H7 (cell line): Measurements from ENCODE around the gene ADAT2. TPM values are rescaled to one million over a fixed set of nuclear protein-coding genes. Genes with fewer than 3 reads are reported as not detected.
A peak's percentile ranks its signal among the peaks of the same experiment; 100 is the strongest.

ENCODE experiments used
- DNase-seq: peaks from one replicate; pipeline ENCODE4 v3.0.0; 2012
- H3K27me3 ChIP-seq: 2 replicates; pipeline ENCODE4 v1.6.0; 2011; ENCODE audit warnings: mild to moderate bottlenecking, low read length; ENCODE audit not compliant: control insufficient read depth, insufficient read depth
- H3K36me3 ChIP-seq: replicated peaks from 2 replicates; pipeline ENCODE4 v1.5.1; 2011; ENCODE audit warnings: low read length; ENCODE audit not compliant: control insufficient read depth, insufficient read depth
- H3K4me3 ChIP-seq: 2 replicates; pipeline ENCODE4 v1.5.1; 2011; ENCODE audit warnings: low read depth, mild to moderate bottlenecking, control low read depth, low read length, moderate library complexity; ENCODE audit not compliant: insufficient read depth
- total RNA-seq: library from RNA; depleted of rRNA; stranded (reverse); fragments of >200 nt; shearing (Covaris generic); gene quantifications from 2 replicates; pipeline ENCODE4 v1.2.3, GENCODE V29; 2014; rRNA removed

ADAT2 gene
- total RNA-seq, 1 experiment from 2014 or later: 3.8 TPM

DNA sequence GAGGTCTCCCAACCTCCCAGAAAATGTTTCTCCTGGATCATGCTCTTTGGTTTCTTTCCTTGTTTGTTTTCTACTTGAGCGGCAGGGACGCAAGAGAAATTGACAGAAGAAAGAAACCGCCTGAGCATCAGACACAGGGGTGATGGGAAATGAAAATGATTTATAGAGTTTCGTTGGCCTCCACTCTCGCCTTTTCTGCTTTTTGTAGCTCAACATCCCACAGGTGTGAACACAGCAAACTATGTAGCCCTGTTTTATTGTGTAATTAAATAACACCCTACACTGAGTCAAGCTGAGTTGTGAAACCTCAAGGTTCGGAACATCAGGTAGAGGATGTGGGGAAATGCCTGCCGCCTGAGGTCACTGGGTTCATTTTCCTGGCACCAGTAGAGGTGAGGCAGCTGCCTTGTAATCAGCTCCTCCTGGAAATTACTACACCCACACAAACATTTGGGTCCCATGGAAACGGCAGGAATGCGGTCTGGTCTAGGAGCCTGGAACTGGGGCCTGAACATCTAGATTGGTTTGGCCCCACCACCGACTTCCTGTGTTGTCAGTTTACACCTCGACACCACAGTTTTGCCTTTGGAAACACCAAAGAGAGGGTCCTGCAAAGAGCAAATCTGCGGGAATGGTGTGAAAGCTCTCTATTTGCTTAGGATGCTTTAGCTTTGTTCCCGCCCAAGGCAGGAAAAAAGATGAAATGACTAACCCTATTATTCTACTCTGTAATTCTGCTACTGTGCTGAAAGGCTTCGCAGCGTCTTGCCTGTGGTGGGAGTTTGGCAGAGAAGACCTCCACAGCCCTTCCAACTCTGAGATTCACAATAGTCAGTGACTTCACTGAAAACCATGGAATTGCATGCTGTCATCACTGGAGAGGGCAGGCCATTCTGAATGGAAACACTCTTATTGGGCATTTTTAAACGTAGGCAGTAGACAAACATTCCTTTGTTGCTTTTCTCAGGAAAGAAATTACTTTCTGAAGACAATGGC, 53.0 kb downstream of the ADAT2 start:
- no peaks in the 10 kb centered on the region for H3K36me3 ChIP-seq
- H3K27me3 ChIP-seq: no peaks in the 10 kb centered on the region
- DNase-seq: peak; percentile 33
- H3K4me3 ChIP-seq: no peak overlapping the region

DNA sequence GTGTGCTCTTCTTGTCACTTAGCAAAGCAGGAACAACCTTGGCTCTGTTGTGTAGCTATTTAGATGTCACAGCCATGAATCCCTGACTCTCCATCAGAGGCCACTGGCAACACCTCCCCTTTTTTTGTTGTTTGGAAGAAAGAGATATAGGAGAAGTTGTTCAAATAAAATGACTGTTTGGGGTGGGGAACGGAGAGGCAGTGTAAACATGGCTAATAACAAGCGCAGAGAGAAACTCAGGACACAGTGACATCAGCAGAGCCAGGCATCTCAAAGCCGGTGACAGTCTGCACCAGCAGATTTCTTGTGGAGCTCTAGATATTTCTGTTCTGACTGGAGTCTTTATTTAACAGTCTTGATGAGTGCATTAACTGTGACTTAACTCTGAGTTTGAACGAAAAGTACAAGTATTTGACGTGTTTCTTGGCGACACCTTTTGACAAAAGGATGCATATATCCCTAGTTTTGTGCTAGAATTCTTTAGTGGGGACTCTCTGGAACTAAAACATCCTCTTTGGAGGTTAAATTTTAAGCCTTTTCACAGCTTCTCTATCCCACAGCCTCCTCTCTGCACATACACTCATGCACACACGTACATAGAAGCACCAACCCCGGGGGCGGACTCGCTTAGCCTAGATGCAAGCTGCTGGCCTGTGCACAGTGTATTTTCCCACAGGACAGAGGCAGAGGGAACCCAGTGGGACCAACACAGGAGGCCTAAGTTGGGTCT, 53.8 kb downstream of the ADAT2 start:
- no peak for DNase-seq
- H3K4me3 ChIP-seq: no peak overlapping the region
- no peaks in the 10 kb centered on the region for H3K27me3 ChIP-seq
- H3K36me3 ChIP-seq: no peaks in the 10 kb centered on the region

DNA sequence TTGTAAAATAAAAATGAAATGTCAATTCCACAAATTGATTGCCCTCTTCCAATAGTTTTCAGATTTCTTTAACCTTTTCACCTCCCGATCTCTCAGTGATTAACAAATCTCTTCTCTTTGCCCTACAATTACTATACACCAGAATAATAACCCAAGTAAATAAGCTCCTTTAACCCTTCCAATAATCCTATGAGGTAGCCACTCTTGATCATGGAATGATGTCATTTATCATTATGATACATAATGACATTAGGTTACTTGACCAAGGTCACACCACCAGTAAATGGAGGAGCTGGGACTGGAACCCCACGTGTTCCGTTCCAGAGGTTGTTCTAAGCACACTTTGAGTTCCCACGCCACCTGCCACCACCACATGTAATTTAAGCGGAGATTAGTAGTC, 54.8 kb downstream of the ADAT2 start:
- Histone ChIP-seq H3K36me3 (no peaks in the 10 kb centered on the region), H3K4me3 (no peak overlapping the region), H3K27me3 (no peaks in the 10 kb centered on the region)
- DNase-seq: no peak

DNA sequence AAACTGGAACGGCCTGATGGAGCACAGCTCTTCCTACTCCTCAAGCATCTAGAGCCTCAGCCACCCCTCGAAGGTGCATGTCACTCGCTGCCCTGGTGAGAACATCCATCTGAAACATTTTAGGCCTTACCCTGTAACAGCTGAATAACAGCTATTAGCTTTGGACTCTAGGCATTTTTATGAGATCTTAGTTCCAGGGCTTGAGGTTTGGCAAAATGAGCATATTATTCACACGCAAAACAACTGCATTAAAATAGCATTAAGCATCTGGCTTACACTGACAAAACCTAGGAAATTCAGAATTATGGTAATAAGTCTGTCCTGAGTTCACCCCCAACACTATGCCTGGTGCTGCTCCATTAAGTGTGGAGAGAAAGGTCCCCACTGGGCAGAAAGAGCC, 56.1 kb downstream of the ADAT2 start:
- Histone ChIP-seq H3K4me3 (no peak overlapping the region), H3K27me3 (no peaks in the 10 kb centered on the region), H3K36me3 (no peaks in the 10 kb centered on the region)
- no peak for DNase-seq

DNA sequence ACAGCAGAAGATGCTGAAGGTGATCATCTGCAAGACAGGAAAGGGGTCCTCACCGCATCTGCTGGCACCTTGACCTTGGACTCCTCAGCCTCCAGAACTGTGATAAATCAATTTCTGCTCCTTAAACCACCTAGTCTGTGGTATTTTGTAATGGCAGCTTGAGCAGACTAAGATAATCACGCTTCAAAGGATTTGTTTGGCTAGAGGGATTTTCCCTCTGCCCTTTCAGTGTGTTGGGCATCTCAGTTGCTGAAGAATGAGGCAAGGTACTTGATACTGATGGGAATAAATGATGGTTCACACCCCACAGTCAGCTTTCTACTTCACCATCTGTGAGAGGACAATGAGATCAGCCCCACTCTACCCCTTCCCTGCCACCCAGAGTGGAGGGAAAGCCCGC, 60.2 kb downstream of the ADAT2 start:
- no peak for DNase-seq
- Histone ChIP-seq H3K4me3 (no peak overlapping the region), H3K27me3 (no peaks in the 10 kb centered on the region), H3K36me3 (no peaks in the 10 kb centered on the region)

DNA sequence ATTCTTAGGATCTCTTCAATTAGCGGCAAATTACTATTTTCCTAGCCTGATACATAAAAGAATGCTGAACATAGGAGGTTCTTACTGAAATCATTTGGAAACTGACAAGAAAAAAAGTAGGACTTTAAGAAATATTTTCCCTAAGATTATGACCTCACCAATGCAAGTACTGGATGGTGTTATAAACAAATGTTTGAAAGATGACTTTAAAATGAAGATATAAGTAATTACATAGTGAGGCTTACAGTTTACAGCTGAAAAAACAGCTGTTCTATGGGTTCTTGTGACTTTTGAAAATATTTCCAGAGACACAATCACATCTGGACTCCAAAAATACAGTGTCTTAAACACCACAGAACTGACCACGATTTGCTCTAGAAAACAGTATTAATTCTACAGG, 64.9 kb downstream of the ADAT2 start:
- Histone ChIP-seq H3K36me3 (no peaks in the 10 kb centered on the region), H3K27me3 (no peaks in the 10 kb centered on the region), H3K4me3 (no peak overlapping the region)
- DNase-seq: no peak

DNA sequence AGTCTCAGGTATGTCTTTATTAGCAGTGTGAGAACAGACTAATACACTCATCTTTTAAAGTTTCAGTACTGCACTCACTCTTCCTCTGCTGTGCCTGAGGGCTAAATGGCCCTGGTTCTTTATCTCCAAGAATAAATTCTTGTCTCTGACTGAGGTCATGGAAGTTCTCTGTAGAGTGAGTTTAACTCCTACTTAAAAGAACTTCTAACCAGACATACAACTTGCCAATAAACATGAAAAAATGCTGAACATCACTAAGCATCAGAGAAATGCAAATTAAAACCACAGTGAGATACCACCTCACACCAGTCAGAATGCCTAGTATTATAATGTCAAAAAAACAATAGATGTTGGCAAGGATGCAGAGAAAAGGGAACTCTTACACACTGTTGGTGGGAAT, 73.6 kb downstream of the ADAT2 start:
- no peaks in the 10 kb centered on the region for H3K27me3 ChIP-seq
- no peaks in the 10 kb centered on the region for H3K36me3 ChIP-seq
- no peak overlapping the region for H3K4me3 ChIP-seq
- no peak for DNase-seq

DNA sequence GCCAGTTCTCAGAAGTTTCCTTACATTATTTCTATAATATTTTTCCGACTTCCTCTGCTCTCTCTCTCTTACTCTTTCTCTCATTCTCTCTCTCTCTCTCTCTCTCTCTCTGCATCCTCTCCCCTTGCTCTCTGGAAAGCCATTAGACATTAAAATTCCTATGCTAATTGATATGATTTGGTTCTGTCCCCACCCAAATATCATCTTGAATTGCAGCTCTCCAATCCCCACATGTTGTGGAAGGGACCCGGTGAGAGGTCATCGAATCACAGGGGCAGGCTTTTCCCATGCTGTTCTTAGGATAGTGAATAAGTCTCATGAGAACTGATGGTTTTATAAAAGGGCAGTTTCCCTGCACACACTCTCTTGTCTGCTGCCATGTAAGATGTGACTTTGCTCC, 74.1 kb downstream of the ADAT2 start:
- Histone ChIP-seq H3K4me3 (no peak overlapping the region), H3K36me3 (no peaks in the 10 kb centered on the region), H3K27me3 (no peaks in the 10 kb centered on the region)
- DNase-seq: no peak

DNA sequence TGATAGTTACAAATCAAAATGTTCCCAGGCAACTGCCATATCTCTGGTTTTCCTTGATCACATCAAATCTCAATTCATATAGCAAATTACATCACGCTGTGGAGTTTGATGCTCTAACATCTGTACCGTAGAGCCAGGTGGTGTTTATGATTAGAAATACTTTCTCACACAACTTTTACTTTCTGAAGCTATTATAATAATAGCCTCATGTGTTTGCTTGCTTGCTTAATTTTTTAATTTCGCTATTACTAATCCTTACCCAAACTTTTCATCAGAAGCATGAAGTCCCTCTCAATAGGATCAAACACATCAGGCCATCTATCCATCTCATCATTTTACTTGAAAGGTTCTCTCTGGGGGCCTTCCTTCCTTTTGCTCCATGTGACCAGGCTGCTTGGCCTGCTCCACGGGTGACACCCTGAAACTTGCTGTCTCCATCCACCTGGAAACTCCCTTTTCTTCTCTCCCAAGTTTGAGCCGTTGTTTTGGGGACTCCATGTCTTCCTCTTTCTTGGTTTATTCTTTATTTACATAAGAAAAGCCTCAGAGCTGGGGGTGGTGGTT, 75.4 kb downstream of the ADAT2 start:
- no peak for DNase-seq
- no peaks in the 10 kb centered on the region for H3K36me3 ChIP-seq
- no peaks in the 10 kb centered on the region for H3K27me3 ChIP-seq

DNA sequence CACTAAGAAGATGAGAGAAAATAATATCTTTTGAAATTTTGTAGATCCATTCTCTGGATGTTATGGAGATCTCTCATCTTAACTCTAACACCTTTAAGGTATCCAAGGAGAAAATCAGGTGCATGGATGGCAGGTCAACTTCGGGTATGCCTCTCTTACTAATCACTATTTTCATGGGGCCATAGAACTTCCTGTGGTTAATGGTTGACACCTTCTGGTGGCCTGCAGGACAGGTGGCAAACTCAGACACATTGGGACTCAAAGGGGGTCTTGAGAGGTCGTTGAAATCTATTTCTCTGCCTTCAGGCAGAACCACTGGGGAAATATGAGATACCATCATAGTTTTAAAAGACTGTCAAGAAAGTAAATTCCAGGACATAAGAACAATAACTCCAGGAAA, 76.5 kb downstream of the ADAT2 start:
- DNase-seq: no peak
- Histone ChIP-seq H3K4me3 (no peak overlapping the region), H3K36me3 (no peaks in the 10 kb centered on the region), H3K27me3 (no peaks in the 10 kb centered on the region)

More for the DNA sequence above, 75.4 kb downstream of the ADAT2 start:
- H3K4me3 ChIP-seq: no peak overlapping the region

Other genes starting within 250 kb of the ADAT2 start
- 21.9 and 24.9 TPM in 2 replicates for gene PEX3, start 110 bp upstream of the ADAT2 start, total RNA-seq
- gene FUCA2, start 61.0 kb upstream of the ADAT2 start, total RNA-seq: 52.6 and 54.0 TPM in 2 replicates
- gene PHACTR2, start 227.3 kb upstream of the ADAT2 start, total RNA-seq: 35.1 and 38.4 TPM in 2 replicates